Measurements from ENCODE around the gene P2RX3.

P2RX3 gene

GRCh38 chr11:57380975-57381374 is 42.8 kb downstream of the P2RX3 start, which contains the start of gene PRG3:
TSS of gene PRG3 (minus strand) at chr11:57381150. CDS start at chr11:57380708, 442 bp downstream.
- no peak for TF ChIP-seq REST (IDR thresholded peaks at IDR 0.05; ENCODE audit: insufficient read depth in 1 of 2, low read depth in 2 of 2, low read length in 2 of 2)
- no peak for TF ChIP-seq POLR2AphosphoS5 (IDR thresholded peaks at IDR 0.05; ENCODE audit: low read depth, low read length)
- no peak for TF ChIP-seq TAF1 (IDR thresholded peaks at IDR 0.05; ENCODE audit: borderline replicate concordance, insufficient read depth, low read length)
- TF ChIP-seq SIN3A (IDR thresholded peaks at IDR 0.05; ENCODE audit: borderline replicate concordance, insufficient read depth, low read length): no peak
- no peak for TF ChIP-seq FOXP2 (optimal IDR thresholded peaks at IDR 0.05; ENCODE audit: borderline replicate concordance, extremely low read depth, extremely low read length, insufficient read depth)

- no peak for TF ChIP-seq POLR2AphosphoS5 (IDR thresholded peaks at IDR 0.05; ENCODE audit: low read depth, low read length)
- TF ChIP-seq FOXP2 (optimal IDR thresholded peaks at IDR 0.05; ENCODE audit: borderline replicate concordance, extremely low read depth, extremely low read length, insufficient read depth): no peak
- TF ChIP-seq SIN3A (IDR thresholded peaks at IDR 0.05; ENCODE audit: borderline replicate concordance, insufficient read depth, low read length): no peak
- no peak for TF ChIP-seq TAF1 (IDR thresholded peaks at IDR 0.05; ENCODE audit: borderline replicate concordance, insufficient read depth, low read length)
- no peak for TF ChIP-seq REST (IDR thresholded peaks at IDR 0.05; ENCODE audit: insufficient read depth in 1 of 2, low read depth in 2 of 2, low read length in 2 of 2)
Observed at GRCh38 chr11:57386178-57386940, 48.2 kb downstream of the P2RX3 start.

GRCh38 chr11:57387289-57388030 is 49.3 kb downstream of the P2RX3 start:
- no peak for TF ChIP-seq POLR2AphosphoS5 (IDR thresholded peaks at IDR 0.05; ENCODE audit: low read depth, low read length)
- no peak for TF ChIP-seq FOXP2 (optimal IDR thresholded peaks at IDR 0.05; ENCODE audit: borderline replicate concordance, extremely low read depth, extremely low read length, insufficient read depth)
- TF ChIP-seq SIN3A (IDR thresholded peaks at IDR 0.05; ENCODE audit: borderline replicate concordance, insufficient read depth, low read length): no peak
- TF ChIP-seq REST (IDR thresholded peaks at IDR 0.05; ENCODE audit: insufficient read depth in 1 of 2, low read depth in 2 of 2, low read length in 2 of 2): no peak
- TF ChIP-seq TAF1 (IDR thresholded peaks at IDR 0.05; ENCODE audit: borderline replicate concordance, insufficient read depth, low read length): no peak

GRCh38 chr11:57390535-57390934 is 52.4 kb downstream of the P2RX3 start, which contains the start of gene PRG2:
TSS of gene PRG2 (minus strand) at chr11:57390650. CDS start at chr11:57389944, 706 bp downstream.
- no peak for TF ChIP-seq REST (IDR thresholded peaks at IDR 0.05; ENCODE audit: insufficient read depth in 1 of 2, low read depth in 2 of 2, low read length in 2 of 2)
- no peak for TF ChIP-seq FOXP2 (optimal IDR thresholded peaks at IDR 0.05; ENCODE audit: borderline replicate concordance, extremely low read depth, extremely low read length, insufficient read depth)
- no peak for TF ChIP-seq POLR2AphosphoS5 (IDR thresholded peaks at IDR 0.05; ENCODE audit: low read depth, low read length)
- no peak for TF ChIP-seq SIN3A (IDR thresholded peaks at IDR 0.05; ENCODE audit: borderline replicate concordance, insufficient read depth, low read length)
- TF ChIP-seq TAF1 (IDR thresholded peaks at IDR 0.05; ENCODE audit: borderline replicate concordance, insufficient read depth, low read length): no peak

Data from PFSK-1 (cell line).